GM21717 (cell line): ENCODE measurements around the gene POMGNT1.
"Not testable (repeated sequence)": the region's sequence is repeated elsewhere in the genome, so short reads cannot be mapped to it uniquely, and the experiment has no call there.

Source experiments
- ATAC-seq: cut with Tn5 transposase; IDR thresholded peaks from one replicate; pipeline ENCODE4 v1.9.1; 2021; ENCODE audit warnings: mild to moderate bottlenecking, moderate library complexity; ENCODE audit not compliant: unreplicated experiment

POMGNT1 gene

GRCh38 chr1:46197964-46198811 lies at the start of gene POMGNT1:
Gene POMGNT1, minus strand, starts transcription at chr1:46198434. Its CDS starts 613 bp downstream, at chr1:46197821.
- peak; percentile 91 for ATAC-seq

DNA sequence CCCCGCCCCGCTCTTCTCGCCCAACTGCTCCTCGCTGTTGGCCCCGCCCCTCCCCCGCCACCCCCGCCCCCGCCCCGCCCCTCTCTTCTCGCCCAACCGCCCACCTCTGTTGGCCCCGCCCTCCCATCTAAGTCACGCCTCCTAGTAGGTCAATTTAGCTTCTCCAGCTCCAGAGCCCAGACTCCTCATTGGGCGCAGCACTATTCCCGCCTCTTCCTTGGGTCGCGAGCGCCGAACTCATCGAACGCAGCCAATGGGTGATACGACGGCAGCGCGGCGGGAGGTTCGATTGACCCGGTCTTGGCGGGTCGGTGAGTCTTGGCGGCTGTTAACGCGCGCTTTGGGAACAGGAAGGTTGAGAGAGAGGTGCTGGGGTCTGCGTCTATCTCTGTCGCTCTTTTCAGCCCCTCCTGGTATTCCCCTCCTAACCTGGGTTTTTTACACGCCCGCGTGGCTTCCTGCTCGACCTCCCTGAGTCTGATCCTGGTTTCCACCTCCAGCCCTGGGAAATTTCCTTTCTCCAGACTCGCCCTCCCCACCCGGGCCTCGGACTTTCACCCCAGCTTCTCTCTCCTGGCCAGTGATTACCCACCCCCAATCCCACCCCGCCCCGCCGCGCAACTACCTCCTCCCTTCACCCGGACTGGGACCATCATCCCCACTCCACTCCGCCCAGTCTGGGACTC lies 49.3 kb upstream of the POMGNT1 start, which contains the start of gene RAD54L:
RAD54L (plus strand) TSS at position 328 of the 686 bp plus-strand sequence. CDS start 643 bp downstream, outside the sequence.
- ATAC-seq: peak; percentile 90

- ATAC-seq: peak; percentile 46
These were observed 48.6 kb upstream of the POMGNT1 start for GRCh38 chr1:46246548-46247435.

GRCh38 chr1:46246136-46246535 lies 47.9 kb upstream of the POMGNT1 start:
- not testable (repeated sequence) for ATAC-seq

DNA sequence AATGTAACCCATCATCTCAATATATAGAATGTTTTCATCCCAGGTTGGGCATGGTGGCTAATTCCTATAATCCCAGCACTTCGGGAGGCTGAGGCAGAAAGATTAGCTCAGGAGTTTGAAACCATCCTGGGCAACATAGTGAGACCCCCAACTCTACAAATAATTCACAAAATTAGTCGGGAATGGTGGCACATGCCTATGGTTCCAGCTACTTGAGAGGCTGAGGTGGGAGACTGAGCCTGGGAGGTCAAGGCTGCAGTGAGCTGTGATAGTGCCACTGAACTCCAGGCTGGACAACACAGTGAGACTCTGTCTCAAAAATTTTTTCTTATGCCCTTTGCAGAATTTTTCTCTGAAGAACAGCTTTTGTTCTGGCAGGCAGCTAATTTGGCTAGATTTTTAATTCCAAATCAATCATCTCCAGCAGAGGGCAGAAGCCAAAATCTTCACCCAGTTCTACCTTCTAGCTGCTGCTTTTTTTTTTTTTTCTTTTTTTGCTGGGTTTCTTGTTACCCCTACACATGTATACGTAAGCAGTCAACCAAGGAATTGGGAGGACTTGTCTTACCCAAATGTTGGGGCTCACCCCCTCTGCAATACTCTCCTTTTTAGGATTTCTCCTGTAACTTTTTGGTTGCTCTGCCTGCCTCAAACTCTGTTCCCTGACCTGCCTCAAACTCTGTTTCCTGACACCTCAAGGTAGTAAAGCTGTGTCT lies 46.6 kb upstream of the POMGNT1 start:
- no peak for ATAC-seq

DNA sequence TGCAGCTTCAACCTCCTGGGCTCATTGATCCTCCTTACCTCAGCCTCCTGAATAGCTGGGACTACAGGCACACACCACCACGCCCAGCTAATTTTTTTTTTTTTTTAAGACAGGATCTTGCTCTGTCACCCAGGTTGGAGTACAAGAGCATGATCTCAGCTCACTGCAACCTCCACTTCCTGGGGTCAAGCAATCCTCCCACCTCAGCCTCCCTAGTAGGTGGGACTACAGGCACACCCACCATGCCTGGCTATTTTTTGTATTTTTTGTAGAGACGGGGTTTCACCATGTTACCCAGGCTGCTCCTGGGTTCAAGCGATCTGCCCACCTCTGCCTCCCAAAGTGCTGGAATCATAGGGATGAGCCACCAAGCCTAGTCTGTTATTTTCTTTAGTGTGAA lies 45.6 kb upstream of the POMGNT1 start:
- ATAC-seq: not testable (repeated sequence)

DNA sequence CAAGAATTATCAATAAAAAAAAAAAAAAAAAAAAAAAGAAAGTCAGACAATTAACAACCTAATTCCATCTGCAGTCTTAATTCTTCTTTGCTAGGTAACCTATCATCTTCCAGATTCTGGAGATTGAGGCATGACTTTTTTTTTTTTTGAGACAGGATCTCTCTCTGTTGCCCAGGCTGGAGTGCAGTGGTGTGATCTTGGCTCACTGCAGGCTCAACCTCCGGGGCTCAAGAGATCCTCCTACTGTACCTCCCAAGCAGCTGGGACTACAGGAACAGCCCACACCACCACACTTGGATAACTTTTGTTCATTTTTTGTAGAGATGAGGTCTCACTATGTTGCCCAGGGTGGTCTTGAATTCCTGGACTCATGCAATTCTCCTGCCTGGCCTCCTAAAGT lies 44.7 kb upstream of the POMGNT1 start:
- ATAC-seq: no peak

DNA sequence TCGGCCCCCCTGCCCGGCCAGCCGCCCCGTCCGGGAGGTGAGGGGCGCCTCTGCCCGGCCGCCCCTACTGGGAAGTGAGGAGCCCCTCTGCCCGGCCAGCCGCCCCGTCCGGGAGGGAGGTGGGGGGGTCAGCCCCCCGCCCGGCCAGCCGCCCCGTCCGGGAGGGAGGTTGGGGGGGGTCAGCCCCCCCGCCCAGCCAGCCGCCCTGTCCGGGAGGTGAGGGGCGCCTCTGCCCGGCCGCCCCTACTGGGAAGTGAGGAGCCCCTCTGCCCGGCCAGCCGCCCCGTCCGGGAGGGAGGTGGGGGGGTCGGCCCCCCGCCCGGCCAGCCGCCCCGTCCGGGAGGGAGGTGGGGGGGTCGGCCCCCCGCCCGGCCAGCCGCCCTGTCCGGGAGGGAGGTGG lies 43.5 kb upstream of the POMGNT1 start:
- not testable (repeated sequence) for ATAC-seq

DNA sequence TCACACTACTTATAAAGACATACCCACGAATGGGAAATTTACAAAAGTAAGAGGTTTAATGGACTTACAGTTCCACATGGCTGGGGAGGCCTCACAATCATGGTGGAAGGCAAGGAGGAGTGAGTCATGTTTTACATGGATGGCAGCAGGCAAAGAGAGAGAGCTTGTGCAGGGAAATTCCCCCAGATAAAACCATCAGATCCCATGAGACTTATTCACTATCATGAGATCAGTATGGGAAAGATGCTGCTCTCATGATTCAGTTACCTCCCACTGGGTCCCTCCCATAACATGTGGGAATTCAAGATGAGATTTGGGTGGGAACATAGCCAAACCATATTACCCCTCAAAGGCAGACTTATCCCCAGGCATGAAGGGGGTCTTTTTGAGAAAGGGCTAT lies 40.6 kb upstream of the POMGNT1 start:
- not testable (repeated sequence) for ATAC-seq

GRCh38 chr1:46236882-46237281 lies 38.6 kb upstream of the POMGNT1 start:
- ATAC-seq: no peak

DNA sequence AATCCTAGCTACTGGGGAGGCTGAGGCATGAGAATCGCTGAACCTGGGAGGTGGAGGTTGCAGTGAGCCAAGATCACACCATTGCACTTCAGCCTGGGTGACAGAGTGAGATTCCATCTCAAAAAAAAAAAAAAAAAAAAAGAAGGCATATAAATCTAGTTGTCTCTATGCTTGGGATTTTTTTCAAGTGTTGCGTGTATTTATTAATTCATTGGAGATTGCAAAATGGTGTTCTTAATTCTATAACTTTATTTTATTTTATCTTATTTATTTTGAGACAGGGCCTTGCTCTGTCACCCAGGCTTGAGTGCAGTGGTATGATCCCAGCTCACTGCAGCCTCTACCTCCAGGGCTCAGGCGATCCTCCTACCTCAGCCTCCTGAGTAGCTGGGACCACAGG lies 33.0 kb upstream of the POMGNT1 start:
- ATAC-seq: not testable (repeated sequence)

- no peak for ATAC-seq
These were observed 26.7 kb upstream of the POMGNT1 start for GRCh38 chr1:46224966-46225365.

GRCh38 chr1:46223472-46223943 lies 25.3 kb upstream of the POMGNT1 start:
- peak; percentile 78 for ATAC-seq

- ATAC-seq: not testable (repeated sequence)
These were observed 24.8 kb upstream of the POMGNT1 start for GRCh38 chr1:46223055-46223454.

GRCh38 chr1:46221749-46222148 lies 23.5 kb upstream of the POMGNT1 start:
- no peak for ATAC-seq

GRCh38 chr1:46220808-46221207 lies 22.6 kb upstream of the POMGNT1 start:
- no peak for ATAC-seq

GRCh38 chr1:46219551-46220520 lies 21.6 kb upstream of the POMGNT1 start:
- ATAC-seq: no peak

- ATAC-seq: no peak
These were observed 20.2 kb upstream of the POMGNT1 start for GRCh38 chr1:46218443-46218842.

DNA sequence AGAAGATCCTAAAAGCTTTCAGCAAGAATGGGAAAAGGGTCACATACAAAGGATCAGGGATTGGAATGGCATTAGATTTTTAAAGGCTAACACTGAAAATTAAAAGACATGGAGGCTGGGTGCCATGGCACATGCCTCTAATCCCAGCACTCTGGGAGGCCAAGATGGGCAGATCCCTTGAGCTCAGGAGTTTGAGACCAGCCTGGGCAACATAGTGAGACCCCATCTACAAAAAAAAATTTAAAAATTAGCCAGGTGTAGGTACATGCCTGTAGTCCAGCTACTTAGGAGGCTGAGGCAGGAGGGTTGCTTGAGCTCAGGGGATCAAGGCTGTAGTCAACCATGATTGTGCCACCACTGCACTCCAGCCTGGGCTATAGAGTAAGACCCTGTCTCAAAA lies 17.3 kb upstream of the POMGNT1 start:
- no peak for ATAC-seq
